Bronchial smooth muscle cell (primary cell): ENCODE results near the gene ATP6V1C2. TPM values are rescaled to one million over a fixed set of nuclear protein-coding genes. Genes with fewer than 3 reads are reported as not detected.

Experiments
- total RNA-seq: library from RNA; depleted of rRNA; stranded (reverse); fragments of >200 nt; gene quantifications from 2 replicates; pipeline ENCODE4 v1.2.1, GENCODE V29; 2014

The ATP6V1C2 gene
- not detected in 2 replicates for total RNA-seq

GRCh38 chr2:10721396-10722251 lies at the start of gene ATP6V1C2:
TSS of gene ATP6V1C2 (plus strand) at chr2:10721630. CDS start at chr2:10722850, 1,220 bp downstream.

GRCh38 chr2:10812362-10813162 lies 91.1 kb downstream of the ATP6V1C2 start, which contains the start of gene PDIA6:
TSS of gene PDIA6 (minus strand) at chr2:10812785. CDS start at chr2:10812696, 89 bp downstream.

Other genes with a start within 250 kb of the ATP6V1C2 start
- 18.8 and 24.9 TPM in 2 replicates for gene NOL10, start 31.7 kb upstream of the ATP6V1C2 start, total RNA-seq
- gene PDIA6, start 91.2 kb downstream of the ATP6V1C2 start, total RNA-seq, result 377 and 399 TPM in 2 replicates
- gene KCNF1, start 190.3 kb downstream of the ATP6V1C2 start, total RNA-seq, result under 0.01 TPM in 1 of 2 replicates, not detected in the other